NCI-H2196 treated with DMSO at 0.1 percent for 48 hours (cell line): ENCODE data around the gene SORBS1.

Experiments used
- DNase-seq: peaks from one replicate; lab custom pipeline; 2025; ENCODE audit not compliant: unreplicated experiment; lab: John Stamatoyannopoulos, UW

The SORBS1 gene

GRCh38 chr10:95517536-95518454, 43.4 kb downstream of the SORBS1 start:
- no peak for DNase-seq

- no peak for DNase-seq
Observed at GRCh38 chr10:95516774-95517373, 44.3 kb downstream of the SORBS1 start.

GRCh38 chr10:95513941-95514392, 47.2 kb downstream of the SORBS1 start:
- DNase-seq = no peak

- DNase-seq = no peak
Observed at GRCh38 chr10:95513008-95513589, 48.1 kb downstream of the SORBS1 start.

- DNase-seq = no peak
Observed at GRCh38 chr10:95511314-95511713, 49.9 kb downstream of the SORBS1 start.

- DNase-seq = no peak
Observed at GRCh38 chr10:95509251-95509650, 51.9 kb downstream of the SORBS1 start.

GRCh38 chr10:95508730-95509129, 52.4 kb downstream of the SORBS1 start:
- DNase-seq = no peak

GRCh38 chr10:95506056-95506737, 55.0 kb downstream of the SORBS1 start:
- DNase-seq = no peak

- DNase-seq = no peak
Observed at GRCh38 chr10:95505641-95506040, 55.5 kb downstream of the SORBS1 start.

GRCh38 chr10:95505084-95505610, 56.0 kb downstream of the SORBS1 start:
- no peak for DNase-seq

- no peak for DNase-seq
Observed at GRCh38 chr10:95504246-95504691, 56.9 kb downstream of the SORBS1 start.

GRCh38 chr10:95503526-95503925, 57.6 kb downstream of the SORBS1 start:
- DNase-seq = no peak

- DNase-seq = no peak
Observed at GRCh38 chr10:95503001-95503400, 58.2 kb downstream of the SORBS1 start.

GRCh38 chr10:95502377-95502776, 58.8 kb downstream of the SORBS1 start:
- no peak for DNase-seq

GRCh38 chr10:95501203-95502094, 59.7 kb downstream of the SORBS1 start:
- no peak for DNase-seq

GRCh38 chr10:95500649-95501048, 60.5 kb downstream of the SORBS1 start:
- no peak for DNase-seq

GRCh38 chr10:95500097-95500496, 61.1 kb downstream of the SORBS1 start:
- no peak for DNase-seq

GRCh38 chr10:95499482-95499989, 61.6 kb downstream of the SORBS1 start:
- DNase-seq = no peak

GRCh38 chr10:95496951-95497350, 64.2 kb downstream of the SORBS1 start:
- DNase-seq = no peak
